ENCODE data around the gene AUP1.

AUP1 gene

GRCh38 chr2:74516650-74517049 lies 12.9 kb downstream of the AUP1 start:
- H3K4me1 Mint-ChIP-seq: peaks cover 12% of the 10 kb centered on the region
- ATAC-seq (ENCODE audit: low read depth) (no peak), DNase-seq (ENCODE audit: low spot score in 2 of 2) (no peak)
- H3K36me3 Mint-ChIP-seq: no peaks in the 10 kb centered on the region
- H3K27ac Mint-ChIP-seq: peak overlapping the region; percentile 17
- no peaks in the 10 kb centered on the region for H3K9me3 Mint-ChIP-seq
- peaks cover 37% of the 10 kb centered on the region for H3K27me3 Mint-ChIP-seq
- H3K4me3 Mint-ChIP-seq: peak overlapping the region; percentile 71

- no peaks in the 10 kb centered on the region for H3K9me3 Mint-ChIP-seq
- DNase-seq (ENCODE audit: low spot score in 2 of 2): peak; percentile 71 to 73
- peaks cover 12% of the 10 kb centered on the region for H3K4me1 Mint-ChIP-seq
- peak; percentile 83 for ATAC-seq (ENCODE audit: low read depth)
- H3K27me3 Mint-ChIP-seq: peaks cover 37% of the 10 kb centered on the region
- peak overlapping the region; percentile 71 for H3K4me3 Mint-ChIP-seq
- peak overlapping the region; percentile 17 for H3K27ac Mint-ChIP-seq
- no peaks in the 10 kb centered on the region for H3K36me3 Mint-ChIP-seq
These were observed 13.4 kb downstream of the AUP1 start for GRCh38 chr2:74515981-74516633.

GRCh38 chr2:74515271-74515980 lies 14.1 kb downstream of the AUP1 start:
- H3K9me3 Mint-ChIP-seq: no peaks in the 10 kb centered on the region
- DNase-seq (ENCODE audit: low spot score in 2 of 2): peak in 1 of 2 donors; percentile 41
- H3K4me1 Mint-ChIP-seq: peaks cover 12% of the 10 kb centered on the region
- peaks cover 36% of the 10 kb centered on the region for H3K27me3 Mint-ChIP-seq
- ATAC-seq (ENCODE audit: low read depth): peak; percentile 11
- no peaks in the 10 kb centered on the region for H3K36me3 Mint-ChIP-seq
- no peak overlapping the region for H3K27ac Mint-ChIP-seq
- H3K4me3 Mint-ChIP-seq: peak overlapping the region; percentile 78

- Mint-ChIP-seq H3K27me3 (peaks cover 30% of the 10 kb centered on the region), H3K27ac (no peak within 1 kb of the TSS), H3K36me3 (no peaks in the 10 kb centered on the region), H3K9me3 (no peaks in the 10 kb centered on the region), H3K4me3 (peak within 1 kb of the TSS; percentile 78), H3K4me1 (peaks cover 12% of the 10 kb centered on the region)
- DNase-seq (ENCODE audit: low spot score in 2 of 2) (peak; percentile 26 to 44), ATAC-seq (ENCODE audit: low read depth) (peak; percentile 18)
These were observed 14.9 kb downstream of the AUP1 start, which contains the start of gene TLX2 for GRCh38 chr2:74514368-74515270. TSS of gene TLX2 (plus strand) at chr2:74514450. CDS start at chr2:74514807, 357 bp downstream.

GRCh38 chr2:74513605-74514367 lies 15.7 kb downstream of the AUP1 start:
- Mint-ChIP-seq H3K36me3 (no peaks in the 10 kb centered on the region), H3K27ac (no peak overlapping the region), H3K27me3 (peaks cover 26% of the 10 kb centered on the region), H3K9me3 (no peaks in the 10 kb centered on the region), H3K4me3 (peak overlapping the region; percentile 25), H3K4me1 (peaks cover 12% of the 10 kb centered on the region)
- ATAC-seq (ENCODE audit: low read depth) (no peak), DNase-seq (ENCODE audit: low spot score in 2 of 2) (peak; percentile 20 to 35)

- H3K4me3 Mint-ChIP-seq: no peak overlapping the region
- DNase-seq (ENCODE audit: low spot score in 2 of 2) (peak in 1 of 2 donors; percentile 27), ATAC-seq (ENCODE audit: low read depth) (no peak)
- no peaks in the 10 kb centered on the region for H3K9me3 Mint-ChIP-seq
- H3K4me1 Mint-ChIP-seq: peaks cover 18% of the 10 kb centered on the region
- no peak overlapping the region for H3K27ac Mint-ChIP-seq
- no peaks in the 10 kb centered on the region for H3K36me3 Mint-ChIP-seq
- H3K27me3 Mint-ChIP-seq: peaks cover 20% of the 10 kb centered on the region
These were observed 16.5 kb downstream of the AUP1 start for GRCh38 chr2:74512744-74513604.

GRCh38 chr2:74511104-74511989 lies 18.2 kb downstream of the AUP1 start:
- H3K4me1 Mint-ChIP-seq: peaks cover 17% of the 10 kb centered on the region
- H3K9me3 Mint-ChIP-seq: no peaks in the 10 kb centered on the region
- peaks cover 4% of the 10 kb centered on the region for H3K36me3 Mint-ChIP-seq
- H3K27me3 Mint-ChIP-seq: peaks cover 8% of the 10 kb centered on the region
- DNase-seq (ENCODE audit: low spot score in 2 of 2): no peak
- H3K4me3 Mint-ChIP-seq: no peak overlapping the region
- ATAC-seq (ENCODE audit: low read depth): no peak
- no peak overlapping the region for H3K27ac Mint-ChIP-seq

- no peak overlapping the region for H3K27ac Mint-ChIP-seq
- peaks cover 10% of the 10 kb centered on the region for H3K36me3 Mint-ChIP-seq
- peaks cover 19% of the 10 kb centered on the region for H3K4me1 Mint-ChIP-seq
- ATAC-seq (ENCODE audit: low read depth): no peak
- peaks cover 7% of the 10 kb centered on the region for H3K27me3 Mint-ChIP-seq
- no peak for DNase-seq (ENCODE audit: low spot score in 2 of 2)
- H3K9me3 Mint-ChIP-seq: no peaks in the 10 kb centered on the region
- H3K4me3 Mint-ChIP-seq: no peak overlapping the region
These were observed 19.2 kb downstream of the AUP1 start for GRCh38 chr2:74510272-74510671.

GRCh38 chr2:74507926-74508520 lies 21.5 kb downstream of the AUP1 start:
- Mint-ChIP-seq H3K4me1 (peaks cover 24% of the 10 kb centered on the region), H3K27ac (peak overlapping the region; percentile 96), H3K27me3 (peaks cover 8% of the 10 kb centered on the region), H3K4me3 (peak overlapping the region; percentile 90), H3K9me3 (no peaks in the 10 kb centered on the region), H3K36me3 (peaks cover 20% of the 10 kb centered on the region)
- DNase-seq (ENCODE audit: low spot score in 2 of 2) (peak in 1 of 2 donors; percentile 28), ATAC-seq (ENCODE audit: low read depth) (peak; percentile 6)

GRCh38 chr2:74507145-74507925 lies 22.2 kb downstream of the AUP1 start, which contains the start of gene PCGF1:
TSS of gene PCGF1 (minus strand) at chr2:74507695. CDS start at chr2:74507668, 27 bp downstream.
- DNase-seq (ENCODE audit: low spot score in 2 of 2) (peak; percentile 99), ATAC-seq (ENCODE audit: low read depth) (peak; percentile 90)
- peaks cover 7% of the 10 kb centered on the region for H3K27me3 Mint-ChIP-seq
- H3K4me3 Mint-ChIP-seq: peak within 1 kb of the TSS; percentile 90
- H3K4me1 Mint-ChIP-seq: peaks cover 24% of the 10 kb centered on the region
- H3K36me3 Mint-ChIP-seq: peaks cover 20% of the 10 kb centered on the region
- peak within 1 kb of the TSS; percentile 96 for H3K27ac Mint-ChIP-seq
- H3K9me3 Mint-ChIP-seq: no peaks in the 10 kb centered on the region

Measured in memory B cell (primary cell).